ENCODE data around the gene NDN.
"Not testable (repeated sequence)": the region's sequence is repeated elsewhere in the genome, so short reads cannot be mapped to it uniquely, and the experiment has no call there.

The NDN gene, protein sequence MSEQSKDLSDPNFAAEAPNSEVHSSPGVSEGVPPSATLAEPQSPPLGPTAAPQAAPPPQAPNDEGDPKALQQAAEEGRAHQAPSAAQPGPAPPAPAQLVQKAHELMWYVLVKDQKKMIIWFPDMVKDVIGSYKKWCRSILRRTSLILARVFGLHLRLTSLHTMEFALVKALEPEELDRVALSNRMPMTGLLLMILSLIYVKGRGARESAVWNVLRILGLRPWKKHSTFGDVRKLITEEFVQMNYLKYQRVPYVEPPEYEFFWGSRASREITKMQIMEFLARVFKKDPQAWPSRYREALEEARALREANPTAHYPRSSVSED

GRCh38 chr15:23687143-23687470 lies at the start of gene NDN:
TSS of gene NDN (minus strand) at chr15:23687305. CDS start at chr15:23687217, 88 bp downstream.
- no peak for DNase-seq

- DNase-seq = no peak
These were observed 49.0 kb upstream of the NDN start for GRCh38 chr15:23736033-23736673.

DNA sequence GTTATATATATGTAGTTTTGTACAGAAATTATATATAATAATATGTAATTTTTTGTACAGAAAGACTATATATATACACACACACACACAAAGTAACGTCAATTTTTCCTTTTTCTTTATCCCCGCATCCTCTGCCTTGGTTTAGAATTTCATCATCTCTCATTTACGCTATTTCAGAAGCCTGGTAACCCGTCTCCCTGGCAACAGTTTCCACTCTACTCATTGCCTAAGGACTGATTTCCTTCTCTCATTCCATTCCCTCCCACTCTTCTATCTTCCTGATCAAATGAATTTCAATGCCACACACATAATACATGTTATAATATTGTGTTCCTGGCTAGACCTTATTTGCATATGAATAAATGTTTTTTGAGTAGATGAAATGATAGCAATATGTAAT lies 47.8 kb upstream of the NDN start:
- DNase-seq = no peak

- DNase-seq = not testable (repeated sequence)
These were observed 27.0 kb upstream of the NDN start for GRCh38 chr15:23713874-23714656.

GRCh38 chr15:23708332-23708731 lies 21.2 kb upstream of the NDN start:
- DNase-seq = no peak

DNA sequence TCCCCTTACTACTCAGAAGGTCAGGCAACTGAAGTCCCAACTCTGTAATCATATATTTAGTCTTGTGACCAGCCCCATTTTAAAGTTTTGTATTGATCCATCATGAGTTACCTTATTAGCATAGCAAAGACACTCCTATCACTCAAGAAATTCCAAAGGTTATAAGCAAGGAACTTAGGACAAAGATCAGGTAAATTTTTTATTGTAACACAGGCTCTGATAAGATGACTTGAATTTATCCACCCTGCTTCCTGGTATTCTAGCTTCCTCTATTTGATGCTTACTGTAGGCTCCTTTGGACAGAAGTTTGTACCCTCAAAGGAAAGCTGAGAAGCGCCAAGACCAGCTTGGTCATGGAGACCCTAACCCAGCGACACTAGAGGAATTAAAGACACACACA lies 8.2 kb upstream of the NDN start:
- no peak for DNase-seq

DNA sequence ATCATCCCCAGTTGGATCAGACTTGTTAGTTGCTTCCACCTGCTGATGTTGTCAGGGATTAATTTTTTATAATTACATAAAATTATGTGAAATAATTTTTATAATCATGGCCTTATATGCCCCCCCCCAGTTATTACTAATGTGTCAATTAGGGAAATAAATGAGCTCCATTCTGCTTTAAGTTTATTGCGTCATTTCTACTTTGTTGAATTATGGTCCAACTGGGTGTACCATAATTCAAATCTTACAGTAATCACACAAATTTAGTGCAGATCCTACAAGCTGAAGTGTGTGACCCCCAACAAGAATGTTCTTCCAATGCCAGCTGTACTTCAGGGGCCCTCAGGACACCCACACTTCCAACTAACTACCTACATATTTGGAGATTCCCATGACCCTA lies 7.5 kb upstream of the NDN start:
- DNase-seq = no peak

- no peak for DNase-seq
These were observed 3.3 kb upstream of the NDN start for GRCh38 chr15:23690450-23690852.

GRCh38 chr15:23690015-23690414 lies 2.9 kb upstream of the NDN start:
- DNase-seq = no peak

GRCh38 chr15:23686466-23687142 lies 501 bp downstream of the NDN start:
- DNase-seq = no peak

GRCh38 chr15:23671481-23671880 lies 15.6 kb downstream of the NDN start:
- DNase-seq = no peak

DNA sequence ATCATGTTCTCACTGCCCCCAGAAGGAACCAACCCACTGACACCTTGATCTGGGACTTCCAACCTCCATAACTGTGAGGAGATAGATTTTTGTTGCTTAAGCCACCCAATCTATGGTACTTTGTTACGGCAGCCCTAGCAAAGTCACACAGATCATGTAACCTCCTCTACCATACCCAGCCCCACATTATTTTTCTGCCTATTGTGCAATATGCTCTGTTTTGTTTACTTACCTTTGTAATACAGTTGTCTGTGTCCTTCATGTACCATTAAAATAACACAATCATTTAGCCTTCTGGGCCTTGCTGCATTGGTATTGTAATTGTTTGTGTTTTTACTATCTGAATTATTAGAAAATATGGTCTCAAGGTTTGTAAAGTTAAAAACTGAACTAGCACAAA lies 16.1 kb downstream of the NDN start:
- DNase-seq = no peak

DNA sequence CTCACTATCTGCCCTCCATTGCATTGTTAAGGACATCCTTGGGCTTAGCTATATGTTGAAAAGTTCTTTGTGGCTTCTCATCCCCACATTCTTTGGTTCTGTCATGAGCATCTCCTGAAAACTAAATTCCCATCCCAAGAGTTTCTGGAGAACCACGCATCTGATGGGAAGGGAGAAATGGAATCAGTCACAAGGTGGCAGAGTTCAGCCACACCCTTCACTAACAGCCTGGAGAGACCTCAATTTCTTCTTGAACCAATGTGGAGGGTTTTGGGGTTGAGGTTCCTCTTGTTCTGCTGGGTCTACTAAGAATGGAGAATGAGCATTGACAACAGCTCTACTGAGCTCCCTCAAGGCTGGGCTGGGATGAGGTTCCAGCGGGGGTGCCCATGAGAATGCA lies 23.9 kb downstream of the NDN start:
- no peak for DNase-seq

DNA sequence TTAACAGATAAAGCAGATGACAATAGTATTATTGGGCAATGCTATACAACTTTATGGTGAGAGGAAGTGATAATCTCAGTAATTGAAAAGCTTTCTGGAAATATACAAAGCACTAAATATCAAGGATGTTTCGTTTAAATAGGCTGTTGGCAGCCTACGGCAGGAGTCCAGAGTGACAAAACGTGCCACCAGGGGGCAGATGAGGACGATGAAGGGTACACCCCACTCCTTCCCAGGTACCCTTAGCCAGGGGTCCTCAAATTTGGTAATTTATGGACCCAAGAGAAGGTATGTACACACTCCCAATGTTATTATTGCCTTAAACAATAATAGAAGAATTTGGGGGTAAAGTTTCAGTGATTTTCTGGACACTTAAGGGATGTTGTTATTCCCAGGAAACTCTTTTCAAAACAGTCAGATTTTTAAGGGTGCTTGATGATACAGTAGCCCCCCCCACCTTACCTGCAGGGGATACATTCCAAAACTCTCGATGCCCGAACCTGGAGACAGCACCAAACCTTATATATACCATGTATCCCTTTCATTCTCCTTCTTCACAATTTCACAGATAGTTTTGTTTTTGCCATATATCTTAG lies 38.1 kb downstream of the NDN start:
- DNase-seq = peak; percentile 34 to 44

DNA sequence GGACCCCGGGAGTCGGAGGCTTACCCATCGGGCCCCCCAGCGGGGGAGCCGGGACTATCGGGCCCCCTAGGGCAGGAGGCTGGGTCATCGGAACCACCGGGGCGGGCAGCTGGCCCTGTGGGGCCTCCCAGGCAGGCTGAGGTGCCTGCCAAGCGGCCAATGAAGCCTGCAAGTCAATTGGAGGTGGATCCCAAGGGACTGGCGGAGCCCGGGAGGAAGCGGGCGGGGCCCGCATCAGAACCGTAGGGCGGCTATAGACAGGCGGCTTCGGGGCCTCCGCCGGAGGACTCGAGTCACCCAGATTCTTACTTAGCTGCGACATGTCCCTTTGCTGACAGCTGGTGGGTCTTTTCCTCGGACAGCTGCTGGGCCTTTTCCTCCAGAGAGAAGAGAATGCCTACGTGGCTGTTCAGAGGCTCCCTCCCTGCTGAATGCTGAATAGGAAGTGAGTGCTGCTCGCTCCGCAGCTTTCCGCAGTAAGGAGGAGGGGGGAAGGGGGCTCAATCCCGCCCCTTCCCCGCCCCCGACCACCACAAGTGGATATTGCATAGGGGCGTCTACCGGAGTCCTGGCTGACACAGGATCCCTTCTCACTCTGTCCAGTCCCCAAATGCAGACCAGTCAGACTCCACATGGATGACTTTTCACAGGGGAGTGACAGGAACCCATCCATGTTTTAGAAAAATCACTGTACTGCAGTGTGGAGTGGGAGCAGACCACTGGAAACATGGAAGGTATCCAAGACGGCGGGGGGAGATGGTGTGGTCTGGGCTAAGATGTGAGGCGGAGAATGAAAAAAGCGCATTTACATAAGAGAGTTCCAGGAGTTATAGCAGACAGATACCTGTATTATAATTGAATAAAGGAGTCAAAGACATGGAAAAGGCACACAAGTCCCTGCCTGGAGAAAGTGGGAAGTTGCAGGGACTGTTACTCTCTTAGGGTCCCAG lies 39.4 kb downstream of the NDN start, which contains the start of gene MAGEL2:
TSS of gene MAGEL2 (minus strand) at position 447 of the 950 bp plus-strand sequence. CDS start at position 322, 125 bp downstream.
- no peak for DNase-seq

DNA sequence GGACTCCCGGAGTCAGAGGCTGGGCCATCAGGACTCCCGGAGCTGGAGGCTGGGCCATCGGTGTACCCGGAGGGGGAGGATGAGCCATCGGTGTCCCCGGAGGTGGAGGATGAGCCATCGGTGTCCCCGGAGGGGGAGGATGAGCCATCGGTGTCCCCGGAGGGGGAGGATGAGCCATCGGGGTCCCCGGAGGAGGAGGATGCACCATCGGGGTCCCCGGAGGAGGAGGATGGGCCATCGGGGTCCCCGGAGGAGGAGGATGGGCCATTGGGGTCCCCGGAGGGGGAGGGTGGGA lies 40.2 kb downstream of the NDN start:
- no peak for DNase-seq

- no peak for DNase-seq
These were observed 40.7 kb downstream of the NDN start for GRCh38 chr15:23646165-23647000.

GRCh38 chr15:23645371-23646164 lies 41.5 kb downstream of the NDN start:
- DNase-seq = no peak

DNA sequence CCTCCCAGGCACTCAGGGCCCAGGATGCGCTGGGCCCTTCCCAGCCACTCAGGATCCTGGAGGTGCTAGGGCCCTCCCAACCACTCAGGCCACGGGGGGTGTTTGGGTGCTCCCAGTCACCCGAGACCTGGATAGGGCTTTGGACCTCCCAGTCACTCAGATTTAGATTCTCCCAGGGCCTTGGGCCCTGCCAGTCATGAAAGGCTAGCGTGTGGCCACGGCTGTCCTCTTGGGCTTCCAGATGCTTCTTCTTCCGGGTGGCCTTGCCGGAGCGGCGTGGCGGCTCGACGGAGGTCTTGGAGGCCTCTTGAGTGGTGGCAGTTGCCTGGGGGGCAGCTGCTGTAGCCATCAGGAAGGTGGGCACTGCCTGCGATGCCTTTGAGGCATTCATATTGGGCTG lies 42.3 kb downstream of the NDN start:
- DNase-seq = no peak

DNA sequence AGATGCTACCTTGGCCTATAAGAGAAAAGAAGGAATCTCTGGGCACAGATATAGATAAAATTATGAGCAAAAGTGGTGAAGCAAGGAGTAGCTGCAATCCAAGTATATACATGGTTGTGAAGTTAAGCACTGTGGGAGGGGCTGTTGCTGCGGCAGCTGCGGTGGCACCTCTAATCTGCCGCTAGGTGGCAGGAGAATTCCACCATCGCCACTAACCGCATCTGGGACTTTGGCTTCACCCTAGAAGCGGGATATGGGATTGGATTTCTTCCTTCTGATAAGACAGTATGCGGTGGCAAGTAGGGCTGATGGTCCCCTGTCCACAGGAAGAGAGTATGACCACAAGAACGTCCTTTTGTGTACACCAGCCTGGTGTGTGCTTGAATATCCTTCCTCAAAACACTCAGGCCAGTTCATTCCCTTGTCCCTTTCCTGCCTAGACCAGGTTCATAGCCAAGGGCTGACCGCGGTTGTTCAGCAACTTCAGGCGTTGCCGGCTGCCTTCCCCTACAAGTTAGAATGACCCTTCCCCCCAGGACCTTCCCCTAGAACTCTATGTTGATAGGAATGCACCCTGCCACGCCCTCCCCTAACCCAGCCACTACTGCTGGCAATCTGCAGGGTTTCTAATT lies 44.6 kb downstream of the NDN start:
- DNase-seq = peak; percentile 44 to 53

All from activated CD4-positive, alpha-beta T cell treated with anti-CD3 and anti-CD28 coated beads, Interleukin-2, amount 50 U/mL, for 48 hours (primary cell).